HepG2 (cell line): Measurements from ENCODE around the gene NPC2. TPM values are rescaled to one million over a fixed set of nuclear protein-coding genes. Genes with fewer than 3 reads are reported as not detected.

ENCODE experiments used
- ASH2L ChIP-seq: fragments of 300-600, 200-600 bp; sonication (generic); IDR thresholded peaks from 2 replicates; pipeline ENCODE4 v1.7.0; 2017; ENCODE audit warnings: low read depth, mild to moderate bottlenecking, moderate library complexity, mixed read lengths, low read length; ENCODE audit not compliant: insufficient read length
- BCLAF1 ChIP-seq: fragments of 450-650 bp; IDR thresholded peaks from 2 replicates; pipeline ENCODE4 v1.6.1; 2017; ENCODE audit warnings: mild to moderate bottlenecking
- IRF9 ChIP-seq: sonication (generic); formaldehyde crosslinking; IDR thresholded peaks from 2 replicates; pipeline ENCODE4 v1.8.0; 2022; ENCODE audit warnings: missing genetic modification reagents, mild to moderate bottlenecking, borderline replicate concordance
- KLF11 ChIP-seq: IDR thresholded peaks from 2 replicates; pipeline ENCODE4 v1.6.1; 2016; ENCODE audit warnings: missing compliant biosample characterization
- KLF6 ChIP-seq: IDR thresholded peaks from 2 replicates; pipeline ENCODE4 v1.8.0; 2016; ENCODE audit warnings: missing biosample characterization, missing genetic modification reagents
- MEIS1 ChIP-seq: sonication (generic); formaldehyde crosslinking; IDR thresholded peaks from 2 replicates; pipeline ENCODE4 v1.9.0; 2021; ENCODE audit warnings: mild to moderate bottlenecking, missing genetic modification reagents, moderate library complexity, borderline replicate concordance
- SIN3A ChIP-seq: IDR thresholded peaks from 2 replicates; pipeline ENCODE4 v1.6.1; 2011; ENCODE audit warnings: low read depth, mild to moderate bottlenecking, control low read depth, low read length, borderline replicate concordance
- SNAPC2 ChIP-seq: sonication (generic); formaldehyde crosslinking; IDR thresholded peaks from 2 replicates; pipeline ENCODE4 v1.8.1; 2022; ENCODE audit warnings: mild to moderate bottlenecking, missing genetic modification reagents
- SP4 ChIP-seq: sonication (generic); formaldehyde crosslinking; IDR thresholded peaks from 2 replicates; pipeline ENCODE4 v1.8.1; 2023; ENCODE audit warnings: mild to moderate bottlenecking, missing genetic modification reagents
- SP5 ChIP-seq: IDR thresholded peaks from 2 replicates; pipeline ENCODE4 v1.6.1; 2016; ENCODE audit warnings: low read depth, borderline replicate concordance
- TRAFD1 ChIP-seq: sonication (generic); formaldehyde crosslinking; IDR thresholded peaks from 2 replicates; pipeline ENCODE4 v1.5.1; 2020; ENCODE audit warnings: missing genetic modification reagents, mild to moderate bottlenecking, borderline replicate concordance
- ZBTB42 ChIP-seq: sonication (generic); formaldehyde crosslinking; IDR thresholded peaks from 2 replicates; pipeline ENCODE4 v1.5.0; 2020; ENCODE audit warnings: mild to moderate bottlenecking, missing genetic modification reagents
- ZNF124 ChIP-seq: sonication (generic); formaldehyde crosslinking; IDR thresholded peaks from 2 replicates; pipeline ENCODE4 v1.4.0; 2020; ENCODE audit warnings: missing genetic modification reagents
- ZNF205 ChIP-seq: IDR thresholded peaks from 2 replicates; pipeline ENCODE4 v1.6.1; 2018; ENCODE audit warnings: missing biosample characterization, missing genetic modification reagents
- ZNF263 ChIP-seq: sonication (generic); formaldehyde crosslinking; IDR thresholded peaks from 2 replicates; pipeline ENCODE4 v1.4.0; 2020; ENCODE audit warnings: missing genetic modification reagents
- ZNF382 ChIP-seq: sonication (generic); formaldehyde crosslinking; IDR thresholded peaks from 2 replicates; pipeline ENCODE4 v1.5.0; 2020; ENCODE audit warnings: missing genetic modification reagents, mild to moderate bottlenecking, borderline replicate concordance
- ZNF564 ChIP-seq: sonication (generic); formaldehyde crosslinking; IDR thresholded peaks from 2 replicates; pipeline ENCODE4 v1.8.1; 2023; ENCODE audit warnings: mild to moderate bottlenecking, missing genetic modification reagents
- ZNF570 ChIP-seq: sonication (generic); formaldehyde crosslinking; IDR thresholded peaks from 2 replicates; pipeline ENCODE4 v1.4.0; 2020; ENCODE audit warnings: mild to moderate bottlenecking, missing genetic modification reagents, borderline replicate concordance
- ZNF577 ChIP-seq: sonication (generic); formaldehyde crosslinking; IDR thresholded peaks from 2 replicates; pipeline ENCODE4 v1.4.0; 2020; ENCODE audit warnings: mild to moderate bottlenecking, low read depth, missing genetic modification reagents, borderline replicate concordance
- ZNF75D ChIP-seq: sonication (generic); formaldehyde crosslinking; IDR thresholded peaks from 2 replicates; pipeline ENCODE4 v1.8.1; 2023; ENCODE audit warnings: missing genetic modification reagents, mild to moderate bottlenecking, borderline replicate concordance
- ZNF790 ChIP-seq: sonication (generic); formaldehyde crosslinking; IDR thresholded peaks from 2 replicates; pipeline ENCODE4 v1.8.0; 2022; ENCODE audit warnings: missing genetic modification reagents, mild to moderate bottlenecking, borderline replicate concordance
- ZNF839 ChIP-seq: sonication (generic); formaldehyde crosslinking; IDR thresholded peaks from 2 replicates; pipeline ENCODE4 v1.4.0; 2020; ENCODE audit warnings: missing genetic modification reagents, mild to moderate bottlenecking, borderline replicate concordance
- ZSCAN9 ChIP-seq: IDR thresholded peaks from 2 replicates; pipeline ENCODE4 v1.6.1; 2016; ENCODE audit warnings: borderline replicate concordance
- polyA plus RNA-seq, 8 experiments: library from polyadenylated mRNA; depleted of rRNA in 3 of 8; stranded (reverse) in 7 of 8; unstranded in 1 of 8; fragments of >200 nt; fragmentation: Illumina TruSeq in 4 of 8; extraction: Trizol in 4 of 8; gene quantifications; 2 replicates each; pipeline versions ENCODE4 v1.2.1 to v1.2.3, GENCODE V29; 2011 to 2016; ENCODE audit warnings: low read depth in 4 of 8, missing spikeins in 1 of 8, mixed read lengths in 1 of 8; ENCODE audit not compliant: insufficient read depth in 1 of 8
- total RNA-seq, 5 experiments: library from RNA; depleted of rRNA; stranded (reverse); fragments of >200 nt; fragmentation: Illumina TruSeq; extraction: Trizol; gene quantifications; 2 replicates each; pipeline ENCODE4 v1.2.3, GENCODE V29; 2016; ENCODE audit warnings: low read depth in 1 of 5
- TF ChIP-seq, protein P1 (sequence below): sonication (generic); formaldehyde crosslinking; IDR thresholded peaks from 2 replicates; pipeline ENCODE4 v1.4.0; 2020; ENCODE audit warnings: missing genetic modification reagents, borderline replicate concordance

NPC2 gene
- total and polyA plus RNA-seq, 2 of the 13 experiments (the other 11 are each of a cell fraction or from before 2014, with no cell fraction given) = 132 to 164 TPM

GRCh38 chr14:74492776-74493342, at the start of gene NPC2 (continued):
- TF ChIP-seq ZSCAN9 (CRISPR knock-in tag) = no peak; the same call in 1 of the 2 replicates
- no peak for TF ChIP-seq ZNF570 (CRISPR knock-in tag)
- TF ChIP-seq KLF6 (CRISPR knock-in tag) = no peak
- TF ChIP-seq SP4 = no peak
- TF ChIP-seq BCLAF1 = no peak
- no peak for TF ChIP-seq ZNF577
- TF ChIP-seq SIN3A = peak; percentile 59; the same call in 1 of the 2 replicates
- TF ChIP-seq TRAFD1 = no peak
- TF ChIP-seq, protein P1, sequence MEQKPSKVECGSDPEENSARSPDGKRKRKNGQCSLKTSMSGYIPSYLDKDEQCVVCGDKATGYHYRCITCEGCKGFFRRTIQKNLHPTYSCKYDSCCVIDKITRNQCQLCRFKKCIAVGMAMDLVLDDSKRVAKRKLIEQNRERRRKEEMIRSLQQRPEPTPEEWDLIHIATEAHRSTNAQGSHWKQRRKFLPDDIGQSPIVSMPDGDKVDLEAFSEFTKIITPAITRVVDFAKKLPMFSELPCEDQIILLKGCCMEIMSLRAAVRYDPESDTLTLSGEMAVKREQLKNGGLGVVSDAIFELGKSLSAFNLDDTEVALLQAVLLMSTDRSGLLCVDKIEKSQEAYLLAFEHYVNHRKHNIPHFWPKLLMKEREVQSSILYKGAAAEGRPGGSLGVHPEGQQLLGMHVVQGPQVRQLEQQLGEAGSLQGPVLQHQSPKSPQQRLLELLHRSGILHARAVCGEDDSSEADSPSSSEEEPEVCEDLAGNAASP (CRISPR knock-in tag) = no peak
- 0 out of 2 replicates have a peak, but pooled peaks have one; percentile 68 for TF ChIP-seq ZNF205 (CRISPR knock-in tag)
- no peak for TF ChIP-seq ZNF382 (CRISPR knock-in tag)
- no peak for TF ChIP-seq ASH2L
- TF ChIP-seq SP5 (CRISPR knock-in tag) = 0 out of 2 replicates have a peak, but pooled peaks have one; percentile 82
- peak; percentile 59; the same call in 1 of the 2 replicates for TF ChIP-seq ZNF790 (CRISPR knock-in tag)
- TF ChIP-seq IRF9 = no peak
- TF ChIP-seq ZNF564 = no peak
- TF ChIP-seq ZNF839 (CRISPR knock-in tag) = no peak
- no peak for TF ChIP-seq ZNF263 (CRISPR knock-in tag)
- no peak for TF ChIP-seq SNAPC2 (CRISPR knock-in tag)
- TF ChIP-seq ZNF124 = no peak
- no peak; the same call in 1 of the 2 replicates for TF ChIP-seq MEIS1
- TF ChIP-seq ZBTB42 (CRISPR knock-in tag) = no peak
- TF ChIP-seq KLF11 (CRISPR knock-in tag) = no peak
- TF ChIP-seq ZNF75D (CRISPR knock-in tag) = no peak
